ENCODE measurements around the gene CPNE4. TPM values are rescaled to one million over a fixed set of nuclear protein-coding genes. Genes with fewer than 3 reads are reported as not detected.

CPNE4 gene
- total RNA-seq, 2 donors from 2014 or later, result 0.31 to 28.0 TPM

DNA sequence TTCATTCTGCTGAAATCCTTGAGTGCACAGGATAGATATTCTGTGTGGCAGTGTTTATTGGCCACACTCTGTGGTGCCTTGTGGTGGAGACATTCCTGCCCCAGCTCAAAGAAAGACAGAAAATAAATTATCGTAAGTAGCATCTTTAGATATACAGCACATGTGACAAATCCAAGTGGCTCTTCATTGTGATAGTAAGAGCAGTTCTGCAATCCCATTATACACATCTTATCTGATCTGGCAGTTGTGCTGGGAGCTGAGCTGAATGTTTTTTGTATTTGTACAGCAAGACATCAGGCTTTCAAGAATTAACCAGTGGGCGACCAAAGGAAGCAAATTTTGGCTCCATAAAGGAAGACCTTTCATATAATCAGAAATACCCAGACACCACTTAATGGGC, 296.7 kb downstream of the CPNE4 start:
- Histone ChIP-seq H3K9me3 (no peaks in the 10 kb centered on the region), H3K27me3 (no peaks in the 10 kb centered on the region), H3K4me3 (no peak overlapping the region), H3K4me1 (peaks cover 0 to 5% of the 10 kb centered on the region in 2 donors), H3K36me3 (no peaks in the 10 kb centered on the region), H3K27ac (no peak overlapping the region)
- no peak for DNase-seq (ENCODE audit: low spot score)
- TF ChIP-seq, protein P1, sequence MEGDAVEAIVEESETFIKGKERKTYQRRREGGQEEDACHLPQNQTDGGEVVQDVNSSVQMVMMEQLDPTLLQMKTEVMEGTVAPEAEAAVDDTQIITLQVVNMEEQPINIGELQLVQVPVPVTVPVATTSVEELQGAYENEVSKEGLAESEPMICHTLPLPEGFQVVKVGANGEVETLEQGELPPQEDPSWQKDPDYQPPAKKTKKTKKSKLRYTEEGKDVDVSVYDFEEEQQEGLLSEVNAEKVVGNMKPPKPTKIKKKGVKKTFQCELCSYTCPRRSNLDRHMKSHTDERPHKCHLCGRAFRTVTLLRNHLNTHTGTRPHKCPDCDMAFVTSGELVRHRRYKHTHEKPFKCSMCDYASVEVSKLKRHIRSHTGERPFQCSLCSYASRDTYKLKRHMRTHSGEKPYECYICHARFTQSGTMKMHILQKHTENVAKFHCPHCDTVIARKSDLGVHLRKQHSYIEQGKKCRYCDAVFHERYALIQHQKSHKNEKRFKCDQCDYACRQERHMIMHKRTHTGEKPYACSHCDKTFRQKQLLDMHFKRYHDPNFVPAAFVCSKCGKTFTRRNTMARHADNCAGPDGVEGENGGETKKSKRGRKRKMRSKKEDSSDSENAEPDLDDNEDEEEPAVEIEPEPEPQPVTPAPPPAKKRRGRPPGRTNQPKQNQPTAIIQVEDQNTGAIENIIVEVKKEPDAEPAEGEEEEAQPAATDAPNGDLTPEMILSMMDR (IDR thresholded peaks at IDR 0.05), result no peak

DNA sequence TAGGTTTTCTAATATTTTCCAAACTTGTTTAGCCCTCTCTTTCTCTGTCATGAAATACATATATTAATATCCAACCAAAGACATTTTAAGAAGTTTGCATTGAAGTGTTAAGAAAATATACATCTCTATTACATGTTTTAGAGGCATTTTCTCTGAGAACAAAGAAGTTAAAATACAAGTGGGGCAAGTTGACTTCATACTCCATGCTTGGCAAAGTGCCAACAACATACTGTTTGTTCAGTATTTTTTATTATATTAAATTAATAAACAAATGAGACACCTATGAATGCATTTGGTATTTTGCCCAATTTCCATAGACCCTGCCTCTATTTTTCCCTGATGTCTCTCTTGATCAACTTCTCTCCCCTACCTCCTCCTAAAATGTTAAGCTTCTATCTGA, 299.3 kb downstream of the CPNE4 start:
- no peaks in the 10 kb centered on the region for H3K27me3 ChIP-seq
- H3K27ac ChIP-seq, result no peak overlapping the region
- H3K36me3 ChIP-seq, result no peaks in the 10 kb centered on the region
- H3K9me3 ChIP-seq, result no peaks in the 10 kb centered on the region
- H3K4me3 ChIP-seq, result no peak overlapping the region
- TF ChIP-seq, protein P1 (IDR thresholded peaks at IDR 0.05), result no peak
- no peak for DNase-seq (ENCODE audit: low spot score)
- peaks cover 0 to 5% of the 10 kb centered on the region in 2 donors for H3K4me1 ChIP-seq

GRCh38 chr3:131735116-131735515, 299.7 kb downstream of the CPNE4 start:
- Histone ChIP-seq H3K4me3 (no peak overlapping the region), H3K27ac (no peak overlapping the region), H3K9me3 (no peaks in the 10 kb centered on the region), H3K36me3 (no peaks in the 10 kb centered on the region), H3K27me3 (no peaks in the 10 kb centered on the region), H3K4me1 (peaks cover 0 to 5% of the 10 kb centered on the region in 2 donors)
- no peak for DNase-seq (ENCODE audit: low spot score)
- TF ChIP-seq, protein P1 (IDR thresholded peaks at IDR 0.05), result no peak

DNA sequence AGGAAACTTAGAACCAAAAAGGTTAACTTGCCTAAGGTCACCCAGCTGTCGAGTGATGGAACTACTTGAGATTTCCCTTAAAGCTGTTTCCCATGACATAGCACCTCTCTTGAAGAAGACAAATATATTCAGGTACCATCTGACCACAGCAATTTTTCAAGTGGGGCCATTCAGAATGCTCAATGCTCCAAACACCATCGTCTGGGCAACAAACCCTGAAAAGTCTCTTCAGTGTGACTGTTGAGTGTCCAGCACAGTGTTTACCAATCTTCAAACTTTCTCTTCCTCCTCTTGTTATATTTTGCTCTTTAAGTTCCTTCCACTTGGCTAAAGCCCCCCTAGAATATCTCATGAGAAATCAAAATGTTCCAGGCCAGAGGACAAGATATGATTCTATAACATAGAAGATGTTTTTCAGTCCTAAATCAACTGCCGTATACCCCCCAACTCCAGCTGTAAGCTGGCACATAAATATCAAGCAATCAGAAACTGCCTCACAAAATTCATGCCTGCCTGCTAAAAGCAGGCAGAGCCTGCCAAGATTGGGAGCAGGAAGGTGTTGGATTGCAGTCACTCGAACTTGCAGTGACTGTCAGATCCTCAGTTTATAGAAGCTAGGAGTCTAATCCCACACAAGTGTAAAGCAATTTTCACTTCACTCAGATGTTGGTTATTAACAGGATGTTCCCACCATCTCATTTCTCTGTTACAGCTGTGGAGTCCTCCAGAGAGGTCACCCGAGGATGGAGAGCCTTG, 301.6 kb downstream of the CPNE4 start:
- H3K9me3 ChIP-seq, result no peaks in the 10 kb centered on the region
- no peak overlapping the region for H3K27ac ChIP-seq
- no peak overlapping the region for H3K4me3 ChIP-seq
- no peaks in the 10 kb centered on the region for H3K27me3 ChIP-seq
- H3K4me1 ChIP-seq, result peaks cover 0 to 5% of the 10 kb centered on the region in 2 donors
- H3K36me3 ChIP-seq, result no peaks in the 10 kb centered on the region
- DNase-seq (ENCODE audit: low spot score), result no peak
- TF ChIP-seq, protein P1 (IDR thresholded peaks at IDR 0.05), result no peak

GRCh38 chr3:131731709-131732108, 303.1 kb downstream of the CPNE4 start:
- DNase-seq (ENCODE audit: low spot score), result no peak
- Histone ChIP-seq H3K4me1 (peaks cover 0 to 5% of the 10 kb centered on the region in 2 donors), H3K27ac (no peak overlapping the region), H3K9me3 (no peaks in the 10 kb centered on the region), H3K27me3 (no peaks in the 10 kb centered on the region), H3K36me3 (no peaks in the 10 kb centered on the region), H3K4me3 (no peak overlapping the region)
- TF ChIP-seq, protein P1 (IDR thresholded peaks at IDR 0.05), result no peak

DNA sequence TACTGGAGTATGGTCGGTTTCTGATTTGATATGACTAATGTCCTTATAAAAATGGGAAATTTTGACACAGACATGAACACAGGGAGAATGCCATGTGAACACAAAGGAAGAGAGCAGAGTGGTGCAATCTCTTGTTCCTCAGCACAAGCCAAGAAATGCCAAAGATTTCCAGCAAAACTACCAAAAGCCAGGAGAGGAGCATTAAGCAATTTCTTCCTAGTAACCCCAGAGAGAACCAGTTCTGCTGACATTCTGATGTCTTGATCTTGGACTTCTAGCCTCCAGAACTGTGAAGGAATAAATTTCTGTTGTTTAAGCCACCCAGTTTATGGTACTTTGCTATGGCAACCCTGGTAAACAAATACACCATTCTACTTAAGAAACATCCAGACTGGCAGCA, 304.2 kb downstream of the CPNE4 start:
- H3K27ac ChIP-seq, result no peak overlapping the region
- no peaks in the 10 kb centered on the region for H3K36me3 ChIP-seq
- TF ChIP-seq, protein P1 (IDR thresholded peaks at IDR 0.05), result no peak
- DNase-seq (ENCODE audit: low spot score), result no peak
- no peaks in the 10 kb centered on the region for H3K9me3 ChIP-seq
- H3K4me1 ChIP-seq, result peaks cover 0 to 5% of the 10 kb centered on the region in 2 donors
- H3K27me3 ChIP-seq, result no peaks in the 10 kb centered on the region
- no peak overlapping the region for H3K4me3 ChIP-seq
